Measurements from ENCODE around the gene FRRS1L.

- TF ChIP-seq, protein P1, sequence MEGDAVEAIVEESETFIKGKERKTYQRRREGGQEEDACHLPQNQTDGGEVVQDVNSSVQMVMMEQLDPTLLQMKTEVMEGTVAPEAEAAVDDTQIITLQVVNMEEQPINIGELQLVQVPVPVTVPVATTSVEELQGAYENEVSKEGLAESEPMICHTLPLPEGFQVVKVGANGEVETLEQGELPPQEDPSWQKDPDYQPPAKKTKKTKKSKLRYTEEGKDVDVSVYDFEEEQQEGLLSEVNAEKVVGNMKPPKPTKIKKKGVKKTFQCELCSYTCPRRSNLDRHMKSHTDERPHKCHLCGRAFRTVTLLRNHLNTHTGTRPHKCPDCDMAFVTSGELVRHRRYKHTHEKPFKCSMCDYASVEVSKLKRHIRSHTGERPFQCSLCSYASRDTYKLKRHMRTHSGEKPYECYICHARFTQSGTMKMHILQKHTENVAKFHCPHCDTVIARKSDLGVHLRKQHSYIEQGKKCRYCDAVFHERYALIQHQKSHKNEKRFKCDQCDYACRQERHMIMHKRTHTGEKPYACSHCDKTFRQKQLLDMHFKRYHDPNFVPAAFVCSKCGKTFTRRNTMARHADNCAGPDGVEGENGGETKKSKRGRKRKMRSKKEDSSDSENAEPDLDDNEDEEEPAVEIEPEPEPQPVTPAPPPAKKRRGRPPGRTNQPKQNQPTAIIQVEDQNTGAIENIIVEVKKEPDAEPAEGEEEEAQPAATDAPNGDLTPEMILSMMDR (IDR thresholded peaks at IDR 0.05) = no peak
- no peak for TF ChIP-seq POLR2A (IDR thresholded peaks at IDR 0.05)
Measured at GRCh38 chr9:109138421-109138820, 28.6 kb downstream of the FRRS1L start.
